SK-N-SH (cell line): ENCODE data around the gene ARHGAP31. TPM values are rescaled to one million over a fixed set of nuclear protein-coding genes. Genes with fewer than 3 reads are reported as not detected.

Experiments
- CTCF ChIA-PET: fragments of 300-600, 350-600 bp; formaldehyde crosslinking; extraction: SDS; loops from one replicate; lab custom pipeline; 2021; lab: Yijun Ruan, JAX
- POLR2A ChIA-PET: fragments of 350-600 bp; sonication (Branson Sonifier 250); formaldehyde crosslinking; extraction: SDS; loops from one replicate; lab custom pipeline; 2020; ENCODE audit warnings: antibody characterized with exemption, inconsistent platforms; lab: Yijun Ruan, JAX
- DNase-seq: peaks from one replicate; pipeline ENCODE4 v3.0.0; 2012
- H2AFZ ChIP-seq: fragments of 200-600 bp; sonication (generic); 2 replicates; pipeline ENCODE4 v1.8.1; 2016; ENCODE audit warnings: antibody characterized with exemption, mild to moderate bottlenecking, low read depth
- H3F3A ChIP-seq: fragments of 200-600 bp; sonication (generic); replicated peaks from 2 replicates; pipeline ENCODE3; 2016; ENCODE audit warnings: antibody characterized with exemption, mild to moderate bottlenecking; ENCODE audit not compliant: insufficient read depth
- H3K27ac ChIP-seq, 2 experiments: fragments of 200-500 bp in 1 of 2; fragments of 200-600 bp in 1 of 2; sonication (Bioruptor generic) in 1 of 2; sonication (generic), shearing (Covaris generic) in 1 of 2; 2 replicates each; pipeline versions ENCODE4 v1.5.1 to v1.6.1; 2014 to 2016; ENCODE audit warnings: low read depth in 2 of 2, inconsistent platforms in 1 of 2, low read length in 1 of 2, mild to moderate bottlenecking in 1 of 2, mixed read lengths in 1 of 2
- H3K27me3 ChIP-seq: fragments of 200-600 bp; sonication (generic), shearing (Covaris generic); 2 replicates; pipeline ENCODE4 v1.6.1; 2016; ENCODE audit warnings: mixed run types; ENCODE audit not compliant: insufficient read depth
- H3K36me3 ChIP-seq, 2 experiments: fragments of 200-500 bp in 1 of 2; fragments of 200-600 bp in 1 of 2; sonication (Bioruptor generic) in 1 of 2; sonication (generic) in 1 of 2; replicated peaks in 1 of 2; 2 replicates each; pipeline versions ENCODE3 to v1.5.1; 2014 to 2016; ENCODE audit warnings: low read length in 1 of 2, mild to moderate bottlenecking in 1 of 2; ENCODE audit not compliant: insufficient read depth in 2 of 2, control insufficient read depth in 1 of 2
- H3K4me1 ChIP-seq, 2 experiments: fragments of 200-500 bp in 1 of 2; fragments of 200-600 bp in 1 of 2; sonication (Bioruptor generic) in 1 of 2; sonication (generic), shearing (Covaris generic) in 1 of 2; 2 replicates each; pipeline versions ENCODE4 v1.5.1 to v1.6.1; 2014 to 2016; ENCODE audit warnings: low read depth in 1 of 2, low read length in 1 of 2, mixed run types in 1 of 2; ENCODE audit not compliant: insufficient read depth in 2 of 2, control insufficient read depth in 1 of 2
- H3K4me2 ChIP-seq: fragments of 200-600 bp; sonication (generic), shearing (Covaris generic); 2 replicates; pipeline ENCODE4 v1.6.1; 2017; ENCODE audit warnings: mixed run types
- H3K4me3 ChIP-seq, 2 experiments: fragments of 200-500 bp in 1 of 2; fragments of 200-600 bp in 1 of 2; sonication (Bioruptor generic) in 1 of 2; sonication (generic), shearing (Covaris generic) in 1 of 2; 2 replicates each; pipeline versions ENCODE4 v1.5.1 to v1.8.1; 2014 to 2016; ENCODE audit warnings: low read depth in 2 of 2, inconsistent platforms in 1 of 2, low read length in 1 of 2, mild to moderate bottlenecking in 1 of 2, mixed read lengths in 1 of 2, moderate library complexity in 1 of 2
- H3K79me2 ChIP-seq: fragments of 200-600 bp; sonication (generic); 2 replicates; pipeline ENCODE4 v1.8.1; 2017; ENCODE audit warnings: mild to moderate bottlenecking; ENCODE audit not compliant: insufficient read depth
- H3K9ac ChIP-seq: fragments of 200-600 bp; sonication (generic); 2 replicates; pipeline ENCODE4 v1.6.1; 2017; ENCODE audit warnings: mixed run types
- H3K9me2 ChIP-seq: fragments of 200-600 bp; sonication (generic); 2 replicates; pipeline ENCODE4 v1.6.1; 2017; ENCODE audit warnings: mixed run types
- H3K9me3 ChIP-seq: fragments of 200-600 bp; sonication (generic); 2 replicates; pipeline ENCODE4 v1.6.1; 2017; ENCODE audit warnings: mixed run types, mild to moderate bottlenecking, moderate library complexity
- H4K20me1 ChIP-seq: fragments of 200-600 bp; sonication (generic); 2 replicates; pipeline ENCODE4 v1.6.1; 2017; ENCODE audit warnings: mild to moderate bottlenecking, mixed run types; ENCODE audit not compliant: insufficient read depth
- ELF1 ChIP-seq: IDR thresholded peaks from 2 replicates; pipeline ENCODE4 v1.4.0; 2012
- EP300 ChIP-seq, 2 experiments: IDR thresholded peaks; 2 replicates each; pipeline versions ENCODE4 v1.4.0 to v1.6.1; 2012; ENCODE audit warnings: borderline replicate concordance in 1 of 2, low read depth in 1 of 2, low read length in 1 of 2
- FOSL2 ChIP-seq: IDR thresholded peaks from 2 replicates; pipeline ENCODE4 v1.4.0; 2012; ENCODE audit warnings: low read depth, mild to moderate bottlenecking, moderate library complexity, borderline replicate concordance
- FOXJ3 ChIP-seq: sonication (generic); formaldehyde crosslinking; IDR thresholded peaks from 2 replicates; pipeline ENCODE4 v1.5.1; 2020; ENCODE audit warnings: mild to moderate bottlenecking, missing genetic modification reagents
- FOXM1 ChIP-seq: IDR thresholded peaks from 2 replicates; pipeline ENCODE4 v1.4.0; 2012; ENCODE audit warnings: low read depth, mild to moderate bottlenecking
- GABPA ChIP-seq: IDR thresholded peaks from 2 replicates; pipeline ENCODE4 v1.4.0; 2012; ENCODE audit warnings: low read depth, mild to moderate bottlenecking
- MXI1 ChIP-seq: IDR thresholded peaks from 2 replicates; pipeline ENCODE4 v1.6.1; 2012; ENCODE audit warnings: mild to moderate bottlenecking, low read depth, low read length, improper control_type of control experiment
- NRF1 ChIP-seq: IDR thresholded peaks from 2 replicates; pipeline ENCODE4 v1.6.1; 2012; ENCODE audit warnings: low read depth, mild to moderate bottlenecking, low read length
- RFX5 ChIP-seq: IDR thresholded peaks from 2 replicates; pipeline ENCODE4 v1.6.1; 2012; ENCODE audit warnings: mild to moderate bottlenecking, improper control_type of control experiment, low read length
- SIN3A ChIP-seq: IDR thresholded peaks from 2 replicates; pipeline ENCODE4 v1.6.1; 2012; ENCODE audit warnings: low read depth, mild to moderate bottlenecking, low read length, moderate library complexity, borderline replicate concordance
- TAF1 ChIP-seq: IDR thresholded peaks from 2 replicates; pipeline ENCODE4 v1.6.1; 2012; ENCODE audit warnings: low read depth, mild to moderate bottlenecking, low read length, moderate library complexity, borderline replicate concordance
- WGBS: methylation state at CpG from one replicate; pipeline ENCODE4 v1.1.6; 2017; ENCODE audit warnings: low lambda C conversion rate; 5-methylcytosine and 5-hydroxymethylcytosine counted together
- polyA plus RNA-seq, 3 experiments: library from polyadenylated mRNA; depleted of rRNA; stranded (reverse); fragments of >200 nt; gene quantifications; 2 replicates each; pipeline ENCODE4 v1.2.3, GENCODE V29; 2012
- TF ChIP-seq, protein P1 (sequence below): IDR thresholded peaks from 2 replicates; pipeline ENCODE4 v1.6.1; 2012; ENCODE audit warnings: mild to moderate bottlenecking, low read depth, low read length, moderate library complexity
- TF ChIP-seq, protein P2 (sequence below): fragments of 150-350 bp; IDR thresholded peaks from 2 replicates; pipeline ENCODE4 v1.6.1; 2016; ENCODE audit warnings: mild to moderate bottlenecking, low read depth, low read length
- TF ChIP-seq, protein P3 (sequence below): IDR thresholded peaks from 2 replicates; pipeline ENCODE4 v1.4.0; 2012; ENCODE audit warnings: low read depth

Gene ARHGAP31
- polyA plus RNA-seq, 1 of the 3 experiments (the other 2 are of a cell fraction): 4.4 TPM

DNA sequence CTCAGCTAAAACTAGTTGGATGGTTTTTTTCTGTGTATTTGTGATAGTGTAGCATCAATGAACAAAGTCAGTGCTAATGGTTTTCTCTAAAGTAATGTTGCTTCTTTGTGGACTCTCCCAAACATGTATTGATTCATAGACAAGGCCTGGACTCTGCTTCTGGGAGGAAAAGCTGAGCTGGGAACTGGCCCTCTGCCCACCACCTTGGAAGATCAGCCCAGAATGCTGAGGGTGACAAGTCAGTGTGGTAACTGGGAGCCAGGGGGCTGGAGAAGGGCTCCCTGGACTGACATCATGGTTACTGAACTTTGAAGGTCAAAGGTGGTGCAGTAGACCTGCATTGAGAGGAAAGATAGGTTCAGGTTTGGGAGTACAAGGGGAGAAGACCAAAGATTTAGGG is 3.0 kb downstream of the ARHGAP31 start:
- peaks cover 74% of the 10 kb centered on the region for H3K79me2 ChIP-seq
- peaks cover 15 to 25% of the 10 kb centered on the region in 2 experiments for H3K36me3 ChIP-seq
- H3K27ac ChIP-seq: peak overlapping the region; percentile 90 to 91
- H3K9me2 ChIP-seq: no peaks in the 10 kb centered on the region
- peak overlapping the region in 1 of 2 experiments; percentile 2; a peak in 2 of 4 replicates for H3K4me3 ChIP-seq
- H3K4me1 ChIP-seq: peaks cover 12 to 55% of the 10 kb centered on the region in 2 experiments; a peak in 3 of 4 replicates
- peaks cover 6% of the 10 kb centered on the region for H3F3A ChIP-seq
- no peaks in the 10 kb centered on the region for H3K9me3 ChIP-seq
- no peak for DNase-seq
- H2AFZ ChIP-seq: no peak overlapping the region
- H3K9ac ChIP-seq: peak overlapping the region; percentile 91; the same call in 1 of the 2 replicates
- no peaks in the 10 kb centered on the region for H3K27me3 ChIP-seq
- TF ChIP-seq ELF1 (no peak), FOXM1 (no peak), SIN3A (no peak), TAF1 (no peak), RFX5 (no peak), MXI1 (no peak), FOSL2 (no peak), EP300 (IDR thresholded peaks at IDR 0.05; ENCODE audit: borderline replicate concordance in 1 of 2, low read depth in 1 of 2, low read length in 1 of 2) (no peak)
- TF ChIP-seq, protein P1, sequence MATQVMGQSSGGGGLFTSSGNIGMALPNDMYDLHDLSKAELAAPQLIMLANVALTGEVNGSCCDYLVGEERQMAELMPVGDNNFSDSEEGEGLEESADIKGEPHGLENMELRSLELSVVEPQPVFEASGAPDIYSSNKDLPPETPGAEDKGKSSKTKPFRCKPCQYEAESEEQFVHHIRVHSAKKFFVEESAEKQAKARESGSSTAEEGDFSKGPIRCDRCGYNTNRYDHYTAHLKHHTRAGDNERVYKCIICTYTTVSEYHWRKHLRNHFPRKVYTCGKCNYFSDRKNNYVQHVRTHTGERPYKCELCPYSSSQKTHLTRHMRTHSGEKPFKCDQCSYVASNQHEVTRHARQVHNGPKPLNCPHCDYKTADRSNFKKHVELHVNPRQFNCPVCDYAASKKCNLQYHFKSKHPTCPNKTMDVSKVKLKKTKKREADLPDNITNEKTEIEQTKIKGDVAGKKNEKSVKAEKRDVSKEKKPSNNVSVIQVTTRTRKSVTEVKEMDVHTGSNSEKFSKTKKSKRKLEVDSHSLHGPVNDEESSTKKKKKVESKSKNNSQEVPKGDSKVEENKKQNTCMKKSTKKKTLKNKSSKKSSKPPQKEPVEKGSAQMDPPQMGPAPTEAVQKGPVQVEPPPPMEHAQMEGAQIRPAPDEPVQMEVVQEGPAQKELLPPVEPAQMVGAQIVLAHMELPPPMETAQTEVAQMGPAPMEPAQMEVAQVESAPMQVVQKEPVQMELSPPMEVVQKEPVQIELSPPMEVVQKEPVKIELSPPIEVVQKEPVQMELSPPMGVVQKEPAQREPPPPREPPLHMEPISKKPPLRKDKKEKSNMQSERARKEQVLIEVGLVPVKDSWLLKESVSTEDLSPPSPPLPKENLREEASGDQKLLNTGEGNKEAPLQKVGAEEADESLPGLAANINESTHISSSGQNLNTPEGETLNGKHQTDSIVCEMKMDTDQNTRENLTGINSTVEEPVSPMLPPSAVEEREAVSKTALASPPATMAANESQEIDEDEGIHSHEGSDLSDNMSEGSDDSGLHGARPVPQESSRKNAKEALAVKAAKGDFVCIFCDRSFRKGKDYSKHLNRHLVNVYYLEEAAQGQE: no peak
- ChIA-PET CTCF (interaction anchor here (0.5 to 3.8 kb wide), 6 partner anchors 11 to 384 kb away, joined by 3 to 14 read pairs (median 4); no protein-coding TSS in a partner anchor), POLR2A (interaction anchor here (0.8 to 4.6 kb wide), 5 partner anchors 18 to 57 kb away, joined by 3 to 24 read pairs (median 3); partner anchors contain the start of gene B4GALT4)
- H4K20me1 ChIP-seq: no peaks in the 10 kb centered on the region
- peak overlapping the region; percentile 78 for H3K4me2 ChIP-seq

DNA sequence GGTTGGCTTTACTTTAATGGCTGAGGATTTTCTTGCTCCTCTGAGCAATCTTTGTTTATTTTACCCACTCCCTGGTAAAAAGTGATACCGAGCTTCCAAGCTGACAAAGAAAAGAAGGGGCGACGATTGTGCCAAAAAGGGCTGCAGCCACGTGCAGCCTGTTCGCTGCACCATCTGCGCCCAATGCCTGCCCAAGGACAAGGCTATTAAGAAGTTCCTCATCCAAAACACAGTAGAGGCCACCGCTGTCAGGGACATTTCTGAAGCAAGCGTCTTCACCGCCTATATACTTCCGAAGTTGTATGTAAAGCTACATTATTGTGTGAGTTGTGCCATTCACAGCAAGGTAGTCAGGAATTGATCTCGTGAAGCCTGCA is 4.4 kb downstream of the ARHGAP31 start:
- Histone ChIP-seq H3K79me2 (peaks cover 88% of the 10 kb centered on the region), H3K27ac (peak overlapping the region in 1 of 2 experiments; percentile 90; a peak in 1 of 4 replicates), H3K4me3 (no peak overlapping the region), H3K9ac (no peak overlapping the region), H3K9me2 (no peaks in the 10 kb centered on the region), H2AFZ (no peak overlapping the region), H3F3A (peaks cover 1% of the 10 kb centered on the region)
- TF ChIP-seq, protein P2, sequence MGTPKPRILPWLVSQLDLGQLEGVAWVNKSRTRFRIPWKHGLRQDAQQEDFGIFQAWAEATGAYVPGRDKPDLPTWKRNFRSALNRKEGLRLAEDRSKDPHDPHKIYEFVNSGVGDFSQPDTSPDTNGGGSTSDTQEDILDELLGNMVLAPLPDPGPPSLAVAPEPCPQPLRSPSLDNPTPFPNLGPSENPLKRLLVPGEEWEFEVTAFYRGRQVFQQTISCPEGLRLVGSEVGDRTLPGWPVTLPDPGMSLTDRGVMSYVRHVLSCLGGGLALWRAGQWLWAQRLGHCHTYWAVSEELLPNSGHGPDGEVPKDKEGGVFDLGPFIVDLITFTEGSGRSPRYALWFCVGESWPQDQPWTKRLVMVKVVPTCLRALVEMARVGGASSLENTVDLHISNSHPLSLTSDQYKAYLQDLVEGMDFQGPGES: no peak
- TF ChIP-seq FOXJ3 (CRISPR knock-in tag) (no peak), NRF1 (no peak), FOXM1 (no peak), GABPA (no peak)
- TF ChIP-seq, protein P3, sequence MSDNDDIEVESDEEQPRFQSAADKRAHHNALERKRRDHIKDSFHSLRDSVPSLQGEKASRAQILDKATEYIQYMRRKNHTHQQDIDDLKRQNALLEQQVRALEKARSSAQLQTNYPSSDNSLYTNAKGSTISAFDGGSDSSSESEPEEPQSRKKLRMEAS: no peak
- TF ChIP-seq, all 33 proteins: peak for 0
- Histone ChIP-seq H3K27me3 (no peaks in the 10 kb centered on the region), H3K4me2 (no peak overlapping the region), H3K9me3 (no peaks in the 10 kb centered on the region), H3K4me1 (peaks cover 17 to 51% of the 10 kb centered on the region in 2 experiments; a peak in 3 of 4 replicates), H3K36me3 (peaks cover 15 to 30% of the 10 kb centered on the region in 2 experiments), H4K20me1 (no peaks in the 10 kb centered on the region)
- 94% methylated on average over 11 of the region's 11 CpGs for WGBS
- no peak for DNase-seq
- CTCF ChIA-PET: interaction anchor here (3.8 kb wide), 1 partner anchor 24 kb away, joined by 14 read pairs; no protein-coding TSS in a partner anchor
- POLR2A ChIA-PET: no interaction called here
